ENCODE measurements around the gene PRICKLE2. TPM values are rescaled to one million over a fixed set of nuclear protein-coding genes. Genes with fewer than 3 reads are reported as not detected.

The PRICKLE2 gene
- total and polyA plus RNA-seq, 8 donors, result 34.3 to 48.2 (median 41.9) TPM

DNA sequence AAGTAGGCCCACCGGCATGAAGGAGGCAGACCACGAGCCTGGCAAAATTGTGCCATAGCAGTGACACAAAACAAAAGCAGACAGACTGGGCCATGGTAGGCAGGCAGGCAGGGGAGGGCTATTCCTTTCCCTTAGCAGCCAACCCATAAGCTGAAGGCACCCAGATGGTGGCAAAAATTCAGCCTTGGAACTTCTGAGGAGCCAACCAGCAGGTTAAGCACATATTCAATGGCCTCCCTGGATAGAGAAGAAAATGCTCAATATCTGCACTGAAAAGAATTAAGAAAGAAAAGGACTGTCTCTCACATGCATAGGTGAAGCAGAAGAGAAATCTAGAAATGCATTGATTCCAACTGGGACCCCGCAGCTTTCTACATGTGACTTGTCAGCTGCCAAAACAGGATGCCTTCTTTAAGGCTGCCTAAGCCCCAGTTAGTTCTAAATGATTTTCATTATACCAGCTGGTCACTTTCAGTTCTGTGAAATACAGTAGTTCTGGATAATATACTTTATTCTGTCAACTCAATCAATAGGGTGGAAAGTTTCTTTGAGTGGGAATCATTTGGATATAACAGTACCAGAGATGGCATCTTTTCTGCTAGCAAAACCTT lies 2.7 kb downstream of the PRICKLE2 start:
- no peak for ATAC-seq
- TF ChIP-seq, protein P1, sequence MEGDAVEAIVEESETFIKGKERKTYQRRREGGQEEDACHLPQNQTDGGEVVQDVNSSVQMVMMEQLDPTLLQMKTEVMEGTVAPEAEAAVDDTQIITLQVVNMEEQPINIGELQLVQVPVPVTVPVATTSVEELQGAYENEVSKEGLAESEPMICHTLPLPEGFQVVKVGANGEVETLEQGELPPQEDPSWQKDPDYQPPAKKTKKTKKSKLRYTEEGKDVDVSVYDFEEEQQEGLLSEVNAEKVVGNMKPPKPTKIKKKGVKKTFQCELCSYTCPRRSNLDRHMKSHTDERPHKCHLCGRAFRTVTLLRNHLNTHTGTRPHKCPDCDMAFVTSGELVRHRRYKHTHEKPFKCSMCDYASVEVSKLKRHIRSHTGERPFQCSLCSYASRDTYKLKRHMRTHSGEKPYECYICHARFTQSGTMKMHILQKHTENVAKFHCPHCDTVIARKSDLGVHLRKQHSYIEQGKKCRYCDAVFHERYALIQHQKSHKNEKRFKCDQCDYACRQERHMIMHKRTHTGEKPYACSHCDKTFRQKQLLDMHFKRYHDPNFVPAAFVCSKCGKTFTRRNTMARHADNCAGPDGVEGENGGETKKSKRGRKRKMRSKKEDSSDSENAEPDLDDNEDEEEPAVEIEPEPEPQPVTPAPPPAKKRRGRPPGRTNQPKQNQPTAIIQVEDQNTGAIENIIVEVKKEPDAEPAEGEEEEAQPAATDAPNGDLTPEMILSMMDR (IDR thresholded peaks at IDR 0.05), result no peak
- H3K4me3 ChIP-seq, result peak overlapping the region in 1 of 2 donors; percentile 7
- H3K36me3 ChIP-seq, result no peaks in the 10 kb centered on the region
- intact Hi-C loops (cut with DNase I), result no loop called here
- H3K27ac ChIP-seq, result no peak overlapping the region
- no peaks in the 10 kb centered on the region for H3K9me3 ChIP-seq
- H3K4me1 ChIP-seq, result peaks cover 7 to 23% of the 10 kb centered on the region in 2 donors
- no peaks in the 10 kb centered on the region for H3K27me3 ChIP-seq
- no peak for DNase-seq

DNA sequence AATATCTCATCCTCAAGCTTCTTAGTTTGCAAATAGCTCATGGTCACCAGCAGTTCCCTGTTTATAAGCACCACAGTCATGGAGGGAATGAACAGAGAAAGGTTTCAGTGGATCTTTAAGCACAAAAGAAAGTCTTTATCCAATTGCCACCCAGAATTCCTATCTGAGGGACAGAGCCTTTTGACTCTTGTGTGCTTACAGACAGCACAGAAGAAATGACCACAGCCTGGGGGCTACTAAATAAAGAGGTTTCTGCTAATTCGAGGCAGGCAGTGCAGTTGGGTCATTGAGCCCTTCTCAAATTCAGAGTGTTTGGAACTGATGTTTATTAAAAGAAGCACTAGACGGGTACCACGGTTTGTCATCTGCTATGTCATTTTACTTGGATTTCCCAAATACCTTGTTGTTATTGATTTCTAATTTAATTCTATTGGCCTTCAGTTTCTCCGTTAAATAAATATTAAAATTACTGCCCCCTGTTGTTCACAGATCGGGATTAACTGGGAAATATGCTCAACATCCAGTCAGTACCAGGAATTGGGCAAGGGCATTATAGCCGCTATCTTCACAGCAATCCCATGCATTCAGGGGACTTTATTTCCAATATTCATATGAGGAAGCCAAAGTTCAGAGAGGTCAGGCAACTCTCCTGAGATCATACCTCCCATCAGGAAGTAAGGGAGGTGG lies 3.6 kb downstream of the PRICKLE2 start:
- H3K4me1 ChIP-seq, result peaks cover 11 to 30% of the 10 kb centered on the region in 2 donors
- no peaks in the 10 kb centered on the region for H3K9me3 ChIP-seq
- no peaks in the 10 kb centered on the region for H3K36me3 ChIP-seq
- ATAC-seq (no peak), DNase-seq (no peak)
- TF ChIP-seq, protein P1 (IDR thresholded peaks at IDR 0.05), result no peak
- H3K4me3 ChIP-seq, result peak overlapping the region in 1 of 2 donors; percentile 7
- intact Hi-C loops (cut with DNase I), result no loop called here
- no peak overlapping the region for H3K27ac ChIP-seq
- H3K27me3 ChIP-seq, result no peaks in the 10 kb centered on the region

DNA sequence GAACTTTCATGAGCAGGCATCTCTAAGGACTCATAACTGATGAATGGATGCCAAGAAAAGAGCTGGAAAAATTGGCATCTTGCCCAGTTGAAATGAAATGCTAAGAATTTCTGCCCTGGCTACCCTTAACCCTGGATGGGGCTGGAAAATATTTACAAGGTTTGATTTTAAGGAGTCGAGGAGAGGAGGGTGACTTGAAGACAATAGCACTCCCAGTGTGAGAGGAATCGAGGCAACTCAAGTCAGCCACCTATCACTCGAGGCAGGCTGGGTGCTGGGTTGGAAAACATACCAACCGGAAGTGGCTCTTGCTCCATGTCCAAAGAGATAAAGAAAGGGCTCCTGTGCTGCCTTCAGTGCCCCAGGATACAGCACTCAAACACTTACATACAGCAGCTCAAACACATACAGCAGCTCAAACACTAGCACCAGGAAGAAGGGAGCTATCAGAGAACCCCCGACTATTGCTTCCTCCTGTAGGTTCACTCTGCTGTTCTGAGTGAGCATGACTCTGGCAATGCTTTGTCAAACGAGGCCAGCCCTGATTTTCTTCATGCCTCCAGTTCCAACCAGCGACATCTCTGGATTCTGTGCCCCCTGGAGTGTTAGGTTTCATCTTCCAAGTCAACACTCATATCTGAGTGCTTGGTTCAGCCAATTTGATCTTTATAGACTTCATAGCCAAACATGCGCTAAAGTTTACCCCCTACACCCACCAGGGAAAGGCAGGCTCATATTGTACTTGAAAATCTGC lies 4.9 kb downstream of the PRICKLE2 start:
- no peaks in the 10 kb centered on the region for H3K9me3 ChIP-seq
- H3K4me3 ChIP-seq, result no peak overlapping the region
- ATAC-seq (peak; percentile 30), DNase-seq (peak in 1 of 4 donors; percentile 61)
- intact Hi-C loops (cut with DNase I), result no loop called here
- H3K27me3 ChIP-seq, result no peaks in the 10 kb centered on the region
- peak overlapping the region; percentile 24 to 37 for H3K27ac ChIP-seq
- TF ChIP-seq, protein P1 (IDR thresholded peaks at IDR 0.05), result no peak
- peaks cover 16 to 42% of the 10 kb centered on the region in 2 donors for H3K4me1 ChIP-seq
- no peaks in the 10 kb centered on the region for H3K36me3 ChIP-seq

DNA sequence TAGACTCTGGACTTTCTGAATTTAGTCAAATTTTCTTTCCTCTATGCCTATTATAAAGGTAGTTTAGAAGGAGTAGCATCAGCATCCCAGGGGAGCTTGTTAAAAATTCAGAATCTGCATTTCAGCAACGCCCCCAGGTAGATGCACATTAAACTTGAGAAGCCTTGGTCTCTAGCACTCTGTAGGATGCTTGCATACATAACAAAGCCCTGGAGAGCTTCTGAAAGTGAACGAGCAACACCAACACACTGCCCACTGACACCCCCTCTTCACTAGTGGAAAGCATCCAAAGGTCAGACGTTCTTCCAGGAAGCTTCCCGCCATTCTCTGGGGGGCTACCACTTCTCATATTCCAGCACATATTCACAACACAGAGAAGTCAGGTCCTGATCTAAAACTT lies 6.5 kb downstream of the PRICKLE2 start:
- Histone ChIP-seq H3K4me1 (peaks cover 21 to 48% of the 10 kb centered on the region in 2 donors), H3K9me3 (no peaks in the 10 kb centered on the region), H3K27ac (no peak overlapping the region), H3K27me3 (no peaks in the 10 kb centered on the region), H3K36me3 (no peaks in the 10 kb centered on the region), H3K4me3 (no peak overlapping the region)
- TF ChIP-seq, protein P1 (IDR thresholded peaks at IDR 0.05), result no peak
- intact Hi-C loops (cut with DNase I), result no loop called here
- ATAC-seq (no peak), DNase-seq (no peak)

DNA sequence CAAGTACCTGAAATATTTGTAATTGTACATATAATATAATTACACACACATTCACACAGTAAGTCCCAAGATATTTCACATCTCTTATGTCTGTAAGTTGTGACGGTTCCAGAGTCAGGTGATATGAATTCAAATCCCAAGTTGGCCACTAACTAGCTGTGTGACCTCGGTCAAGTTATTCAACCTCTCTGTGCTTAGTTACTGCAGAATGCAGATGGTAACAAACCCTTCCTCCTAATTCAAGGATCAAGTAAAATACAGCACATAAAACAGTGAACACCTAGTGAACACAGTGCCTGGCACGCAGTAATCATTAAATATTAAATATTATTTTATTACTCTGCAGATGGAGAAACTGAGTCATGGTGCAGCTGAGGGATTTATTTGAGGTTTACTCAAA lies 6.9 kb downstream of the PRICKLE2 start:
- Histone ChIP-seq H3K4me1 (peaks cover 21 to 52% of the 10 kb centered on the region in 2 donors), H3K27ac (no peak overlapping the region), H3K9me3 (no peaks in the 10 kb centered on the region), H3K4me3 (no peak overlapping the region), H3K27me3 (no peaks in the 10 kb centered on the region), H3K36me3 (no peaks in the 10 kb centered on the region)
- intact Hi-C loops (cut with DNase I), result no loop called here
- TF ChIP-seq, protein P1 (IDR thresholded peaks at IDR 0.05), result no peak
- ATAC-seq, result no peak
- no peak for DNase-seq

All from left lung (tissue), 10 donors.